ENCODE data around the gene PAK6.

DNA sequence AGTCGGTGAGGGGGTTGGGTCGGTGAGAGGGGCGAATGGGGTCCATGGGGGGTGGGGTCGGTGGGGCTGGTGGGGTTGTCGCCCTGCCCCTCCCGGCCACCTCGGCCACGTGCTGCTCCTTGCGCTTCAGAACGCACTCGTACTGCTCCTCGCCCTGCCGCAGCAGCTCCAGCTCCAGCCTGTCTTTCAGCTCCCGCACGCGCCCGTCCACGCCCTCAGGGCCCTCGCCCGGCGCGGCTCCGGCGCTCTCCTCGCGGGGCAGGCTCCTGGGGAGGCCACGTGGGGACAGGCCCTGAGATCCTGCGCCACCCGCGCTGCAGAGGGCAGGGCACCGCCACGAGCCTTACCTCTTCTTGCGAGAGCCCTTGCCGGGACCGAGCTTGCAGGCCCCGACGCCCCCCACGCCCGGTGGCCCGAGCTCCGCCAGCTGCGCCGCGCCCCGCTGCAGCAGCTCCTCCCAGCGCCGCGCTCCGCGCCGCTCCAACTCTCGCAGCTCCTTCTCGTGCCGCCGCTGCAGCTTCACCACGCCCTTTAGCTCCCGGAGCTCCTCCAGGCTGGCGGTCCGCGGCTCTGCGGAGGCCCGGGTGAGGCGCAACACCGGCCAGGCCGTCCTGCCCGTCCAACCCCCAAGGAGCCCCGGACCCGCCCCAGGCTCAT lies 52.2 kb downstream of the PAK6 start:
- TF ChIP-seq, protein P1, sequence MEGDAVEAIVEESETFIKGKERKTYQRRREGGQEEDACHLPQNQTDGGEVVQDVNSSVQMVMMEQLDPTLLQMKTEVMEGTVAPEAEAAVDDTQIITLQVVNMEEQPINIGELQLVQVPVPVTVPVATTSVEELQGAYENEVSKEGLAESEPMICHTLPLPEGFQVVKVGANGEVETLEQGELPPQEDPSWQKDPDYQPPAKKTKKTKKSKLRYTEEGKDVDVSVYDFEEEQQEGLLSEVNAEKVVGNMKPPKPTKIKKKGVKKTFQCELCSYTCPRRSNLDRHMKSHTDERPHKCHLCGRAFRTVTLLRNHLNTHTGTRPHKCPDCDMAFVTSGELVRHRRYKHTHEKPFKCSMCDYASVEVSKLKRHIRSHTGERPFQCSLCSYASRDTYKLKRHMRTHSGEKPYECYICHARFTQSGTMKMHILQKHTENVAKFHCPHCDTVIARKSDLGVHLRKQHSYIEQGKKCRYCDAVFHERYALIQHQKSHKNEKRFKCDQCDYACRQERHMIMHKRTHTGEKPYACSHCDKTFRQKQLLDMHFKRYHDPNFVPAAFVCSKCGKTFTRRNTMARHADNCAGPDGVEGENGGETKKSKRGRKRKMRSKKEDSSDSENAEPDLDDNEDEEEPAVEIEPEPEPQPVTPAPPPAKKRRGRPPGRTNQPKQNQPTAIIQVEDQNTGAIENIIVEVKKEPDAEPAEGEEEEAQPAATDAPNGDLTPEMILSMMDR (conservative IDR thresholded peaks at IDR 0.05; ENCODE audit: low read depth, low read length): no peak
- no peak for TF ChIP-seq EZH2 (IDR thresholded peaks at IDR 0.05; ENCODE audit: borderline replicate concordance, low read depth, low read length, poor library complexity, severe bottlenecking)
